GM21576 (cell line): Measurements from ENCODE around the gene ATP2A2.

Experiments
- ATAC-seq: cut with Tn5 transposase; IDR thresholded peaks from one replicate; pipeline ENCODE4 v1.9.1; 2021; ENCODE audit warnings: mild to moderate bottlenecking, moderate library complexity; ENCODE audit not compliant: unreplicated experiment

Gene ATP2A2

GRCh38 chr12:110289044-110289710 is 8.1 kb downstream of the ATP2A2 start:
- ATAC-seq: no peak

DNA sequence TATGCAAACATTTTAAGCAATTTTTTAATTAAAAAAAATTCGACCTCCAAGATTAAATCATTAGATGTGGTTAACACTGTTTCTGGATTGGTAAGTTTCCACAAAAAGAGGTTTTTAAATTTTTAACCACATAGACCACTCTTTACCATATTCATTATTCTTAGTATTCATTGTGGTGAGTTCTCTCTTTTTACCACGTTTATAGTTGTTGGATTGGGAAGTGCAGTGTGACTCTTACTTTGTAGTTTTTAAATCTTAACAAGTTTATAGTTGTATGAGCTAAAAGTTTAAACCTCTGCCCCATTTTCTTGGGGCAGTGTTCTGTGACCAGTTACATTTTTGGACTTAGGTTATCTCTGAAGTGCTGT is 8.6 kb downstream of the ATP2A2 start:
- no peak for ATAC-seq

GRCh38 chr12:110301065-110301806 is 20.2 kb downstream of the ATP2A2 start:
- no peak for ATAC-seq

DNA sequence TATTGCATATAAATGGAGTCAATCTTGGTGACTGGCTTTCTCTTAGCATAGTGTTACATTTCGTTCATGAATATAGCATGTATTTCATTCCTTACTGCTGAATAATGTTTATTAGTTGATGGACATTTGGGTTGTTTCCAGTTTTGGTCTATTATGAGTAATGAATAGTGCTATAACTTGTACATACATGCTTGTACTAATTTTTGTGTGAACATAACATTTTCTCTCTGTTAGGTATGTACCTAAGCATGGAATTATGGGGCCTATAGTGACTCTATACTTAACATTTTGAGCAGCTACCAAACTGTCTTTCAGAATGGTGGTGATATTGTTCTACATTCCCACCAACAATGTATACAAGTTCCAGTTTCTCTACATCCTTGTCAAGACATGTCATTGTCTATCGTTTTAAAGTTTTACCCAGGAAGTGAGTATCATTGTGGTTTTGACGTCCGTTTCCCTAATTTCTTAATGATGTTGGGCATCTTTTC is 23.1 kb downstream of the ATP2A2 start:
- ATAC-seq: no peak

- ATAC-seq: no peak
Measured at GRCh38 chr12:110307372-110307771, 26.3 kb downstream of the ATP2A2 start.

DNA sequence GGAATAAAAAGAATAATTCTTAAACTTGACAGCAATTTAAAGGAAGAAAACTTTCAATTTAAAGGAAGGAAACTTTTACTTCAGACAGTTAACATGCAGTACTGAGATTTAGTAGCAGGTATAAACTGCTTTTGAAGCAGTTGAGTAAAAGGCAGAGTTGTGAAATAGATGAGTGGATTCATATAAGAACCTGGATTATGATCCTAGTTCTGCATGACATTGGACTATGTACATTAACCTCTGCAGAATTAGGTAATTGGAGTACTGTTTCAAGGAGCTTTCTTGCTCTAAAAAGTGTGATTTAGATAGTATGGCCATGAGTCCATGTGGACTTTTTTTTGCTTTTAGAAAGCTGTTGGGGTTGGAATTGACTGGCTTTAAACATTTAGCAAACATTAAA is 29.7 kb downstream of the ATP2A2 start:
- ATAC-seq: no peak

DNA sequence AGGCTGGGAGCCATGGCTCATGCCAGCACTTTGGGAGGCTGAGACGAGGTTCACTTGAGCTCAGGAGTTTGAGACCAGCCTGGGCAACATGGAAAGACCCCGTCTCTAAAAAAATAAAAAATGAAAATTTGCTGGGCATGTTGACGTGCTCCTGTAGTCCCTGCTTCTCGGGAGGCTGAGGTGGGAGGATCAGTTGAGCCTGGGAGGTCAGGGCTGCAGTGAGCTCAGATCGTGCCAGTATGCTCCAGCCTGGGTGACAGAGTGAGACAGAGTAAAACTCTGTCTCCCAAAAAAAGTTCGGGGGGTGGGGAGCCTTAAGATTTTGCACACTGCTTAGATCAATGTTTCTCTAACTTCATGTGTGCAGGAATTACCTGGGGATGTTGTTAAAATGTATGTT is 30.9 kb downstream of the ATP2A2 start:
- no peak for ATAC-seq

DNA sequence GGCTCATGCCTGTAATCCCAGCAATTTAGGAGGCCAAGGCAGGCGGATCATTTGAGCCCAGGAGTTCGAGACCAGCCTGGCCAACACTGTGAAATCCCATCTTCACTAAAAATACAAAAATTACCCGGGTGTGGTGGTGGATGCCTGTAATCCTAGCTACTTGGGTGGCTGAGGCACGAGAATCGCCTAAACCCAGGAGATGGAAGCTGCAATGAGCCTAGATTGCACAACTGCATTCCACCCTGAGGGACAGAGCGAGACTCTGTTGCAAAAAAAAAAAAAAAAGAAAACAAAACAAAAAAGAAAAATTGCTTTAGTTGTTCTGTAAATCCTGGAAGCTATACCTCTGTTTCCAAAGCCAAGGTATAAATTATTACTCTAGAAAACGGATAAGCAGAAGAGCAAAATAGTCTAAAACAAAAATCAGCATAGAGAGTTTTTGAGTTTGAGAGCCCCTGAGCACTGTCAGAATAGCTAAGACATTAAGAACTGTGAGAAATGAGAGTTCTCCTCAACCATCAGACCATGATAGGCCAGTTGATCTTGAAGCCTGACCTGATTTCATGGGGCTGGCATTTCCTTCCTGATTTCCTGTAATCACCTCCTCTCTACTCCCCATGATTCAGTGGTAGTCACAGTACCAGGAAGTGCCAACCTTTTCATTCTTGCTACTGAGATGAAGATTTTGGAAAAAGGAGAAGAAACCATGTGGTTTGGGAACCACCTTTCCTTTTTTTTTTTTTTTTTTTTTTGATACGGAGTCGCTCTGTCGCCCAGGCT is 31.7 kb downstream of the ATP2A2 start:
- ATAC-seq: no peak

- no peak for ATAC-seq
Measured at GRCh38 chr12:110314308-110314707, 33.3 kb downstream of the ATP2A2 start.

DNA sequence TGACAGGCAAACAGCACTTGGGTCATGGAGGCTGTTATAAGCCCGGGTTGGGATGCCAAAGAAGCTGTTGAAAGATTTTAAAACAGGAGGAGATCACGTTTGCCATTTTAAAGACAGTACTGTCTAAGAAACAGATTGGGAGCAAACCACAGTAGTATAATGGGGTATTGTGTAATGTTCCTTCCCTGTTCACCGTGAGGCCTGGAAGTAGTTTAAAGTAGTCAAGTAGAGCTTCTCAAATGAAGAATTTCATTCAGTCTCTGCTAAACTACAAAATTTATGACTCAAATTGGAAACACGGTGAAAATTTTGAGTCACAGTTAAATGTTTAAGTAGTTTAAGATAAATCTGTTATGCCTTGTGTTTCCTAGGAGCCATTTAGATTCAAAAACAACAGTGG is 35.8 kb downstream of the ATP2A2 start:
- ATAC-seq: no peak

- ATAC-seq: no peak
Measured at GRCh38 chr12:110317911-110318310, 36.9 kb downstream of the ATP2A2 start.

GRCh38 chr12:110320550-110320949 is 39.5 kb downstream of the ATP2A2 start:
- ATAC-seq: no peak

DNA sequence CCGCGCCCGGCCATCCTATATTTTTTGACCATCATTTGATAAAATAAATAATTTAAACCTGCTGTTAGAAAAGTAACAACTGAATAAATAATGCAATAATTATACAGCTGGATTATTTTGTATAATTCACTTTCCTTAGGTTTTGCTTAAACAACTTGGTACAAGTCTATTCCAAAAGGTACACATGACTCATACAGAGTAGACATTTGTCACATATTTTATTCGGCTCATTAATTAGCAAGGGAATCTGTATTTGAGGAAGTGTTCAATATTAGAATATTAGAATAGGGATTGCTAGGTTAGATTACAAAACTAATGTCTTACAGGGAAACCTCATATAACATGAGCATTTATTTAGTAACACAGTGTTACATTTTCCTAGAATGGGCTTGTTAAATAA is 48.7 kb downstream of the ATP2A2 start:
- no peak for ATAC-seq

- ATAC-seq: no peak
Measured at GRCh38 chr12:110330124-110330523, 49.1 kb downstream of the ATP2A2 start.

DNA sequence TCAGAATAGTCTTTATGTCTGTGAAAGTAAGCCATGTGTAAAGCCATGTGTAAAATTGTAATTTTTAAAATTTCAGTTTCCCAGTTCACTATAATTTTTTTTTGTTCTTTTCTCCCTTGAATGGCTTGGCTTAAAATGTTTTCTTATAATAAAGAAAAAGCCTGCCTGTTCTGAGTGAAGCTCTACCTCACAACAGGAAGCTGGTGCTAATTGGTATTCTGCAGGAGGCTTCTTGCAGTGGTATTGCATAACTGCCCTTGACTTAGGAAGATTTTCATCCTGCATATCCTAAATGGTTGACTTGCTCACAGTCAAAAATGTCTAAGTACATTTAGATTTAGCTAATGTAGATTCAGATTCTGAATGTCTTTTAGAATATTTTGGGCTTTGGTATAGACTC is 49.5 kb downstream of the ATP2A2 start:
- ATAC-seq: no peak

DNA sequence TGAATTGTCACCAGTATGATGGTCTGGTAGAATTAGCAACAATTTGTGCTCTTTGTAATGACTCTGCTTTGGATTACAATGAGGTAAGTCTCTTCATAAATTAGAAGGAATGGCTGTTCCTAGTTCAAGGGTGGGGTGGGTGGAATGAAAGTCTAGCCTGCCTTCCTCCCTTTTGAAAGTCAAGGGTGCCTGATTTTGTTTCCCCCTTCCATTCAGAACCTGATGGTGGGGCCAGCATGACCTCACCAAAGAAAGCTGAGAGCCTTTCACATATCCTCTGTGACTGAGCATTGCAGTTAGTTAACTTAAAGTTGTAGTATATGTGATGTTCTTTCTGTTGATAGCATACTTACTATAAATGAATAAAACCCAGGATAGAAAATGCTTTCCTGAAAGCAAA is 52.2 kb downstream of the ATP2A2 start:
- ATAC-seq: no peak

DNA sequence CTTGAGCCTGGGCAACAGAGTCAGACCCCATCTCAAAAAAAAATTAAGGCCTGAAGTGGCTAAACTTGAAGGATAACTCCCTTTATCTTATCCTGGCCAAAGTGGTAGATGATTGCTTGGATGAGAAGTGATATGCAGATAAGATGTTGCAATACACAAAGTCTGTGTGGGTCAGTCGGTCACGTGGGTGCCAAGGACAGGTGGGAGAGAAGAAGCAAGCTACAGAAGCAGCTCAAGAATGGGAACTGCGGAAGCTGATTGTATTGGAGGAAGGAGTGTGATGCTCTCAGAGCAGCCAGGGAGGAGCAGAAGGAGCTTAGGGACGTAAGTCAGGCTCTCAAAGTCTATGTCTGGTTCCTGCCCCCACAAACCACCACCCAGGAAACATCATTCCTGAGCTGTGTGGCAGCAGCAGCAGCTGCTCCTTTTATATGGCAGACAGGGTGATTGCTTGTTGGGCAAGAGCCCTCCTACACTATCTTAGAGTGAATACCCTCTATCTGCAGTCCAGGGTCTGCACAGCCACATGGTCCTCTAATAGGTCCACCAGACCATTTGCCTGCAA is 54.5 kb downstream of the ATP2A2 start:
- ATAC-seq: no peak

DNA sequence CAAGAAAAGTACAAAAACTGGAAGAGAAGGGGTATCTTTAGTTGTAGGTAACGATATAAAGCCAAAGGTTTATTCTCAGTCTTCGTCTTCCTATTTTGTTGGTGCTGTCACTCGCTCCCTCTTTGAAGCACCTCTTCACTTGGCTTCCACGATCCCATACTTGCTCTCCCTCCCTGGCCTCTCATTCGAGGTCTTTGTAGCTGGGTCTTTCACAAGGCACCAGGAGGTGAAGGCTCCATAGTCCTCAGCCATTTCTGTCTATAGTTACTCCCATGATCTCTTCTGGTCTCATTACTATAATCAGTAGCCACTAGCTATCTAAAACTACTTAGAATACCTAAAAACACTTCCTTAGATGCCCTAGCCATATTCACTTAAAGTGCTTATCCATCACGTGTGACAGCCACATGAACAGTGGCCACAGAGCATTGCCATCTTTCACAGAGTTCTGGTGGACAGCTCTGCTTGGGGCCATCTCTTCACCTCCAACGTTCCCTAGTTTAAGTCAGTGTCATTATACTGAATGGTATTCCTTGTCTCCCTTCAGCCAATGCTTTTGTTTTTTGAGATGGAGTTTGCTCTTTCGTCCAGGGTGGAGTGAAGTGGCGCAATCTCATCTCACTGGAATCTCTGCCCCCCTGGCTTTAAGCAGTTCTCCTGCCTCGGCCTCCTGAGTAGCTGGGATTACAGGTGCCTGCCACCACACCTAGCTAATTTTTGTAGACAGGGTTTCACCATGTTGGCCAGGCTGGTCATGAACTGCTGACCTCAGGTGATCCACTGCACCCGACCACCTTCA is 57.1 kb downstream of the ATP2A2 start:
- ATAC-seq: no peak

DNA sequence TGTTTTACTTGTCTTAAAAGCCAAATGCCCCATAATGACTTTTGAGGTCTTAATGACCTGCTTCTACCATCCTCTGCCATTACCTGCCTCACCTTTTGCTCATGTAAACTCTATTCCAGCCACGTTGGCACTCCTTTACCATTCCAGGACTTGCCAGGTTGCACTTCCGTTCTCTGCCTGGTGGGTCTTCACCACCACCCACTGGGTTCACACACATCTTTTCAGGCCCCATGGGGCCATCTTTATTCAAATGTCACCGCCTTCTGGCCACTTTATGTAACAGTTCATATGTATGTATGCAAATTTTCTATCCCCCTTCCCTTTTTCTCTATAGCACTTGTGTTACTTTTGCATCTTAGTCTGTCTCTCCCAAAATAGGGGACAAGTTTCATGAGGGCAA is 57.7 kb downstream of the ATP2A2 start:
- no peak for ATAC-seq

DNA sequence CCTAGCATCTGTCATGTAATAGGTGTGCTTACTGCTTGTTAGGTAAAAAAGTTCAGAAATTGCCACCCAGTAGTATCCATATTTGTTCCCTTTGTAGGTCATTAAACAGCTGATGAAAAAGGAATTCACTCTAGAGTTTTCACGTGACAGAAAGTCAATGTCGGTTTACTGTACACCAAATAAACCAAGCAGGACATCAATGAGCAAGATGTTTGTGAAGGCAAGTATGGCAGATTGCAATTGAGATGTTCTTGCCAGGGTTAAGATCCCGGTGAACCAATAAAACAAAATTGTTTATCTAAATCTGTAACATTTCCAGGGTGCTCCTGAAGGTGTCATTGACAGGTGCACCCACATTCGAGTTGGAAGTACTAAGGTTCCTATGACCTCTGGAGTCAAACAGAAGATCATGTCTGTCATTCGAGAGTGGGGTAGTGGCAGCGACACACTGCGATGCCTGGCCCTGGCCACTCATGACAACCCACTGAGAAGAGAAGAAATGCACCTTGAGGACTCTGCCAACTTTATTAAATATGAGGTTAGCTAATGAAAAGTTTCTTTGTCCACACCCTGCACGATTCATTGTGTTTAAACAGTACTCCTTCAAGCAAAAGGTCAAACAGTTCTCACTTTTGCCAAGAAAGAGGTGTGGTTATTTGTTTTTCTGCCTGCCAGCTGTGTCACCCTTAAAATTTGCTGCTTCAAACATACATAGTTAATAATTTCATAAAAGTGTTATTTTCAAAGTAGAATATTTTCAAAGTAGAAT is 58.3 kb downstream of the ATP2A2 start:
- ATAC-seq: no peak
